ENCODE results near the gene COPS4.

DNA sequence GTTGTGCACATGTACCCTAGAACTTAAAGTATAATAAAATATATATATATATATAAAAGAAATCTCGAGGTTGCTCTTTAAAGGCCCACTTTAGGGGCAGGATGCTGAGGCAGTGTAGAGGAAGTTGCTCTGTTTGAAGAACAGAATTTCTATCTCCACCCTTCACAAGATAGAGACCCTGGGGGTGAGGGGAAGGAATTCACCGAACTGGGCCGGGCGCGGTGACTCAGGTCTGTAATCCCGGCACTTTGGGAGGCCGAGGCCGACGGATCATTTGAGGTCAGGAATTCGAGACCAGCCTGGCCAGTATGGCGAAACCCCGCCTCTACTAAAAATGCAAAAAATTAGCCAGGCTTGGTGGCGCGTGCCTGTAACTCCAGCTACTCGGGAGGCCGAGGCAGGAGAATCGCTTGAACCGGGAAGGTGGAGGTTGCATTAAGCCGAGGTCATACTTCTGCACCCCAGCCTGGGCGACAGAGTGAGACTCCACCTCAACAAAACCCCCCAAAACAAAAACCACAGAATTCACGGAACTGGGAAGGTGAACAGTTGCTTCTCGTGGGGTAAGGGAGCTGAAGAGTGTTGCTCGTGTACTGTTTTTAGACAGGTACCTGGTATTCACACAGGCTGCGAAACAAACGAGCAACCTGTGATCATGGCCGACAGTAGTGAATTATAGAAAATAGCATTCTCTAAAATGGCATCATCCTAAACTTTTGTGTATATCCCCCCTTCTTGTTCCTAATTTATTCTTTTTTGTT, 73.3 kb downstream of the COPS4 start:
- TF ChIP-seq, protein P1, sequence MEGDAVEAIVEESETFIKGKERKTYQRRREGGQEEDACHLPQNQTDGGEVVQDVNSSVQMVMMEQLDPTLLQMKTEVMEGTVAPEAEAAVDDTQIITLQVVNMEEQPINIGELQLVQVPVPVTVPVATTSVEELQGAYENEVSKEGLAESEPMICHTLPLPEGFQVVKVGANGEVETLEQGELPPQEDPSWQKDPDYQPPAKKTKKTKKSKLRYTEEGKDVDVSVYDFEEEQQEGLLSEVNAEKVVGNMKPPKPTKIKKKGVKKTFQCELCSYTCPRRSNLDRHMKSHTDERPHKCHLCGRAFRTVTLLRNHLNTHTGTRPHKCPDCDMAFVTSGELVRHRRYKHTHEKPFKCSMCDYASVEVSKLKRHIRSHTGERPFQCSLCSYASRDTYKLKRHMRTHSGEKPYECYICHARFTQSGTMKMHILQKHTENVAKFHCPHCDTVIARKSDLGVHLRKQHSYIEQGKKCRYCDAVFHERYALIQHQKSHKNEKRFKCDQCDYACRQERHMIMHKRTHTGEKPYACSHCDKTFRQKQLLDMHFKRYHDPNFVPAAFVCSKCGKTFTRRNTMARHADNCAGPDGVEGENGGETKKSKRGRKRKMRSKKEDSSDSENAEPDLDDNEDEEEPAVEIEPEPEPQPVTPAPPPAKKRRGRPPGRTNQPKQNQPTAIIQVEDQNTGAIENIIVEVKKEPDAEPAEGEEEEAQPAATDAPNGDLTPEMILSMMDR (IDR thresholded peaks at IDR 0.05), result no peak
- no peak for TF ChIP-seq EZH2phosphoT487 (IDR thresholded peaks at IDR 0.05)

All from neural progenitor cell (in vitro differentiated cells).